Peyer's patch (tissue), 4 donors: ENCODE measurements around the gene NAP1L4.

Experiments
- POLR2A ChIP-seq, 2 donors: fragments of 450-650 bp; IDR thresholded peaks; one replicate each; pipeline ENCODE4 v1.5.1; 2017; ENCODE audit warnings: antibody characterized with exemption in 2 of 2, mild to moderate bottlenecking in 2 of 2, moderate library complexity in 2 of 2
- TF ChIP-seq, protein P1 (sequence below), 6 experiments: fragments of 450-650 bp in 4 of 6; fragments of 200-600 bp in 2 of 6; sonication (generic) in 1 of 6; IDR thresholded peaks; one replicate each; pipeline ENCODE4 v1.5.1; 2017 to 2019; ENCODE audit warnings: antibody characterized with exemption in 6 of 6, mild to moderate bottlenecking in 3 of 6, moderate library complexity in 1 of 6

DNA sequence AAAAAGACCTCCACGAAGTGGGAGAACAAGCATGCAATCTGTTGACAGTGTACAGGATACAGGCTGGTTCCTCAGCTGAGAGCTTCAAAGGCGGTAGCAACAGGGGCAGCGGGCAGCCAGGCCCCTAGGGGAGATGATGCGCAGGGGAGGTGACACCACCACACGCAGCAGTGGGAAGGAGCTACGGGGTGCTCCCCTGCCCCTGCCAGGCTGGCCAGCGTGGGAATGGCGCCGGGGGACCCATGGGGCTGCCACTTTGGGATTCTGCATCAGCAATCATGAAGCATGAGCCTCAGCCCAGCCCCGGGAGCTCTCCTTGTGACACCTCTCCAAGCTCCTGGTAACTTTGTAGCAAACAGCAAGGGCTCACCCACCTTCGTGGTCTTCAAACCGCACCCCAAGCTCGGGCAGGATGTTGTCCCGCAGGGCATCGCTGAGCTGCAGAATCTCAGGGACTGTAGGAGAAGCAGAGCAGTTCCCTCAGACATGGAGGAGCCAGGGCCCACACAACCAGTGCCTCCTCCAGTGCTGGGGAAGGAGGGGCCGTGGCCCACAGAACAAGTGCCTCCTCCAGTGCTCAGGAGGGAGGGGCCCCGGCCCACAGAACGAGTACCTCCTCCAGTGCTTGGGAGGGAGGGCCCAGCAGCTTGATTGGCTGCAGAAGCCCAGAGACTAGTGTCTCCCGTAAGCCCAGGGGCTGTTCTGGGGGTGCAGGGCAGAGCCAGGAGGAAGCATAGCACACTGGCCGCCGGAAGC lies 14.6 kb upstream of the NAP1L4 start:
- TF ChIP-seq, protein P1, sequence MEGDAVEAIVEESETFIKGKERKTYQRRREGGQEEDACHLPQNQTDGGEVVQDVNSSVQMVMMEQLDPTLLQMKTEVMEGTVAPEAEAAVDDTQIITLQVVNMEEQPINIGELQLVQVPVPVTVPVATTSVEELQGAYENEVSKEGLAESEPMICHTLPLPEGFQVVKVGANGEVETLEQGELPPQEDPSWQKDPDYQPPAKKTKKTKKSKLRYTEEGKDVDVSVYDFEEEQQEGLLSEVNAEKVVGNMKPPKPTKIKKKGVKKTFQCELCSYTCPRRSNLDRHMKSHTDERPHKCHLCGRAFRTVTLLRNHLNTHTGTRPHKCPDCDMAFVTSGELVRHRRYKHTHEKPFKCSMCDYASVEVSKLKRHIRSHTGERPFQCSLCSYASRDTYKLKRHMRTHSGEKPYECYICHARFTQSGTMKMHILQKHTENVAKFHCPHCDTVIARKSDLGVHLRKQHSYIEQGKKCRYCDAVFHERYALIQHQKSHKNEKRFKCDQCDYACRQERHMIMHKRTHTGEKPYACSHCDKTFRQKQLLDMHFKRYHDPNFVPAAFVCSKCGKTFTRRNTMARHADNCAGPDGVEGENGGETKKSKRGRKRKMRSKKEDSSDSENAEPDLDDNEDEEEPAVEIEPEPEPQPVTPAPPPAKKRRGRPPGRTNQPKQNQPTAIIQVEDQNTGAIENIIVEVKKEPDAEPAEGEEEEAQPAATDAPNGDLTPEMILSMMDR (IDR thresholded peaks at IDR 0.05) = no peak
- no peak for TF ChIP-seq POLR2A (IDR thresholded peaks at IDR 0.05)
